WTC11 (cell line): ENCODE measurements around the gene ATP2A2.

Experiments used
- CTCF ChIP-seq: fragments of 200-600 bp; IDR thresholded peaks from 2 replicates; pipeline ENCODE4 v1.8.0; 2022; ENCODE audit warnings: antibody characterized with exemption
- USF1 ChIP-seq: sonication (generic); formaldehyde crosslinking; IDR thresholded peaks from 2 replicates; pipeline ENCODE4 v1.8.0; 2022; ENCODE audit warnings: mild to moderate bottlenecking, missing genetic modification reagents

- no peak for TF ChIP-seq USF1 (CRISPR knock-in tag)
- TF ChIP-seq CTCF = no peak
Measured at GRCh38 chr12:110282300-110282860, 1.3 kb downstream of the ATP2A2 start.
